ENCODE data around the gene PAK5.

Gene PAK5

DNA sequence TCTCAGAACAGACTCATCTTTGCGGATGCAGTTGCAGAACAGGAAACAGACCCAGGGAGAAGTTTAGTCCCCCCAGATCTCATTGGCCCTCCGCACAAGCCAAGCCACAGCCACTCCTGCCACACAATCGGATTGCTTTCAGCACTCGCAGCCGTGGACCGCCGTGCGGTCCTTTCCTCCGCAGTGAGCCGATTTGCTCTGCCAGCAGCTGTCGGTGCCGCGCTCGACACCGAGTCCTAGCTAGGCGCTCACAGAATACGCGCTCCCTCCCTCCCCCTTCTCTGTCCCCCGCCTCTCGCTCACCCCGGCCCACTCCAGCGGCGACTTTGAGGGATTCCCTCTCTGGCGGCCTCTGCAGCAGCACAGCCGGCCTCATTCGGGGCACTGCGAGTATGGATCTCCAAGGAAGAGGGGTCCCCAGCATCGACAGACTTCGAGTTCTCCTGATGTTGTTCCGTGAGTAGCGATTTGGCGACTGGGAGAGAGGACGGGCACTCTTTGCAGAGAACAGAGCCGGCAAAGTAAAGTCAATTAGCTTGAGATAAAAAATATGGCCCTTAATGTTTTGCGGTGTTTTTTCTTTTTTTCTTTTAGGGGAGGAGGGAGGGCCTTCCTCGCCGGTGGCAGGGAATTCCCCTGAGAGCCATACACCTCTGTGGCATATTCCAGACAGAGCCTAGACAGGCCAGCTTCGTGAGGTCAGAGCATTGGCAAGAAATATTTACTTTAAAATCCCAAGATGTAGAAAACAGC is 324.2 kb downstream of the PAK5 start, which contains the start of gene LAMP5:
LAMP5 (plus strand) TSS at position 130 of the 753 bp plus-strand sequence; CDS start at position 393, 263 bp downstream.
- Histone ChIP-seq H3K36me3 (ENCODE audit: control insufficient read depth, insufficient read depth, low read length) (no peaks in the 10 kb centered on the region), H3K27me3 (ENCODE audit: control insufficient read depth, insufficient read depth, low read length) (peaks cover 95% of the 10 kb centered on the region), H3K9ac (ENCODE audit: low read depth, low read length) (no peak within 1 kb of the TSS), H3K4me1 (ENCODE audit: control insufficient read depth, insufficient read depth, low read length) (peaks cover 21% of the 10 kb centered on the region), H3K4me3 (ENCODE audit: low read depth, low read length) (peak within 1 kb of the TSS; percentile 66), H3K9me3 (ENCODE audit: control insufficient read depth, insufficient read depth, low read length) (no peaks in the 10 kb centered on the region)

DNA sequence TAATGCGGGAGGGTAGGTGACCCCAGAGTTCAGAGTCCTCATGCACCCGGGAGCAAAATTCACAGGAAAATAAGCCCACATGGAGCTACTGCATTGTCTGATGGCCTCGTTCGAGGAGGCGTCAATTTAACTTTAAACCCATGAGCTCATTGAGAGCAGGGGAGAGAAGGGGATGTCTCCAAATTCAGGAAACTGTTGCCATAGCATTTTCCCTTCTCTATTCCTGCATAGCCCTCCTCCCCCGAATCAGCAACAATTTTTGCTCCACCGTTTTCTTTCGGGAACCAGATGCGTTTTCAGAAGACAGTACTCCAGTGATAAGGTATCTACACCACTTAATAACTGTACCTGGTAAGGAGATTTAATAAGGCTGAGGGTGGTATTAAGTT is 324.8 kb downstream of the PAK5 start:
- Histone ChIP-seq H3K9me3 (ENCODE audit: control insufficient read depth, insufficient read depth, low read length) (no peaks in the 10 kb centered on the region), H3K27me3 (ENCODE audit: control insufficient read depth, insufficient read depth, low read length) (peaks cover 95% of the 10 kb centered on the region), H3K4me1 (ENCODE audit: control insufficient read depth, insufficient read depth, low read length) (peaks cover 18% of the 10 kb centered on the region), H3K4me3 (ENCODE audit: low read depth, low read length) (peak overlapping the region; percentile 66), H3K36me3 (ENCODE audit: control insufficient read depth, insufficient read depth, low read length) (no peaks in the 10 kb centered on the region), H3K9ac (ENCODE audit: low read depth, low read length) (no peak overlapping the region)

DNA sequence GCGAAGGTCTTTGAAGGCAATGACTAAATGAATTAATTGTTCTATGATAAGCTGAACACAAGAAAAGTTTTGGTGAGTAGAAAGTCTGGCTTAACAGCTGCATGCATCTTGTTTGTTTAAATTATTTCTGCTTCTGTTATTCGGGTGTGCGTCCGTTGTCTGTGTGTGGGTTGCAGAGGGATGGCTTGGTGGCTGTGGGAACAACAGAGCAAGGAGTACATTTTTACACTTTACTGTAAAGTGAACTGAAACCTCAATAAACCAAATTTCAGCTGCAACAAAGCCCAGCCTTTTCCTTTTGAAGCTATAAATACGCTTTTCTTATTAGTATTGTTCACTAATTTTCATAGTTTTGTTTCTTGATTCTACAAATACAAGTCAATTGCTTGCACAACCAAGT is 328.0 kb downstream of the PAK5 start:
- H3K4me3 ChIP-seq (ENCODE audit: low read depth, low read length) = no peak overlapping the region
- no peaks in the 10 kb centered on the region for H3K9me3 ChIP-seq (ENCODE audit: control insufficient read depth, insufficient read depth, low read length)
- H3K36me3 ChIP-seq (ENCODE audit: control insufficient read depth, insufficient read depth, low read length) = no peaks in the 10 kb centered on the region
- H3K9ac ChIP-seq (ENCODE audit: low read depth, low read length) = no peak overlapping the region
- H3K27me3 ChIP-seq (ENCODE audit: control insufficient read depth, insufficient read depth, low read length) = peaks cover 99% of the 10 kb centered on the region
- peaks cover 7% of the 10 kb centered on the region for H3K4me1 ChIP-seq (ENCODE audit: control insufficient read depth, insufficient read depth, low read length)

DNA sequence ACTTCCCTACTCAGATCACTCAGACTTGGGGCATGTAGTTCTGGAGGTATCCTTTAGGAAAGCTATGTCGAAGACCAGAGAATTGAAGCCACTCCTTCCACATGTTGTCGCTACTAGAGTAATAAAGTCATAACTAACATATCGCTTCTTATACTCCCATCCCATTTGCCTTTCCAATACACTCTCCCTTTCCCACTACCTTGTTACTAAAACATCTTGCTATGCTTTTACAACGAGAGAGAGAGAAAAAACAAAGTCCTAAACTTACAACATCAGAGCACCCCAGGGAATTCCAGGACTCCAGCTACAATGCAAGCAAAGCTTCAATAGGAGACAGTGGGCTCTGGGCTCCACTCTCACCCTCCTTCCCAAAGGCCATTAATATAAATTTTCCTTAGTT is 329.6 kb downstream of the PAK5 start:
- Histone ChIP-seq H3K27me3 (ENCODE audit: control insufficient read depth, insufficient read depth, low read length) (peaks cover 98% of the 10 kb centered on the region), H3K4me1 (ENCODE audit: control insufficient read depth, insufficient read depth, low read length) (no peaks in the 10 kb centered on the region), H3K36me3 (ENCODE audit: control insufficient read depth, insufficient read depth, low read length) (no peaks in the 10 kb centered on the region), H3K4me3 (ENCODE audit: low read depth, low read length) (peak overlapping the region; percentile 38), H3K9me3 (ENCODE audit: control insufficient read depth, insufficient read depth, low read length) (no peaks in the 10 kb centered on the region), H3K9ac (ENCODE audit: low read depth, low read length) (no peak overlapping the region)

DNA sequence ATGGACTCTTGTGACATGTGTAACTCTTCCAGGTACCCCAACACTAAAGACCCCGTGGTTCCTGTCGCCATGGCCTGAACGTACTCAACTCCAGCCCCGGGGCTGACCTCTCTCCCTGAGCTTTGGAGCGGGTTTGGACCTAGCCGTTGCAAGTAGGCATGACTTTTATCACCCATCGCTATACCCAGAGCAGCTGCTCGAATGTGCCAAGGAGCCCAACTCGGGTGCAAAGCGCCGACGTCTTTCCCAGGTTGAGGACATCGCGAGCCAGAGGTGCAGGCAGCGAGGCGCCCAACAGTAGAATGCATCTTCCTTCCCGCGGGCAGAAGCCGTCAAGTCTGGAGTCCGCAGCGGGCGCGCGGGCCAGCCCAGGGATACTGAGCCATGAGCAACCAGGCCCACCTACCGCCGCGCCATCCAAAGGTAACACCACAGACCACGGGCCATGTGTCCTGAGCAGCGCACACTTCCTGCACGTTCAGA is 330.1 kb downstream of the PAK5 start:
- Histone ChIP-seq H3K36me3 (ENCODE audit: control insufficient read depth, insufficient read depth, low read length) (no peaks in the 10 kb centered on the region), H3K4me1 (ENCODE audit: control insufficient read depth, insufficient read depth, low read length) (no peaks in the 10 kb centered on the region), H3K9ac (ENCODE audit: low read depth, low read length) (no peak overlapping the region), H3K27me3 (ENCODE audit: control insufficient read depth, insufficient read depth, low read length) (peaks cover 96% of the 10 kb centered on the region), H3K9me3 (ENCODE audit: control insufficient read depth, insufficient read depth, low read length) (no peaks in the 10 kb centered on the region), H3K4me3 (ENCODE audit: low read depth, low read length) (peak overlapping the region; percentile 38)

DNA sequence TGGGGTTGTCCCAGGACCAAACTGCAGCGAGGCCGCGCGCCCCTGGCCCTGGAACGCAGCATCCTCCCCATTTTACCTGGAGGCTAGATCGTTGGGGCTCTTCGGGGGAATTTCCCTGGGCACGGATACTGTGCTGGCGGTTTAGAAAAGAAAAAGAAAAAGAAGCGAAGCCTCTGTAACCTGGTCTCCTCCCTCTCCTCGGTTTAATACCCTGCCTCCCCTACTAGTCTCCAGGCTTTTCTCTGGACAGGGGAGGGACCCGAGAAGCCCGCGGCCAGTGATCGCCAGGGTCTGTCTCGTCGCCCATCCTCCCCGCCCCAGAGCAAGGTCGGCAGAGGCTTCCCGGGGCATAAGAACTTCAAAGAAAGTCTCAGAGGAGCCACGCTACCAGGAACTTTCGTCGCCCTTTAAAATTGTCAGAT is 330.6 kb downstream of the PAK5 start:
- H3K9ac ChIP-seq (ENCODE audit: low read depth, low read length) = no peak overlapping the region
- H3K4me1 ChIP-seq (ENCODE audit: control insufficient read depth, insufficient read depth, low read length) = no peaks in the 10 kb centered on the region
- H3K27me3 ChIP-seq (ENCODE audit: control insufficient read depth, insufficient read depth, low read length) = peaks cover 94% of the 10 kb centered on the region
- H3K9me3 ChIP-seq (ENCODE audit: control insufficient read depth, insufficient read depth, low read length) = no peaks in the 10 kb centered on the region
- peak overlapping the region; percentile 38 for H3K4me3 ChIP-seq (ENCODE audit: low read depth, low read length)
- H3K36me3 ChIP-seq (ENCODE audit: control insufficient read depth, insufficient read depth, low read length) = no peaks in the 10 kb centered on the region

DNA sequence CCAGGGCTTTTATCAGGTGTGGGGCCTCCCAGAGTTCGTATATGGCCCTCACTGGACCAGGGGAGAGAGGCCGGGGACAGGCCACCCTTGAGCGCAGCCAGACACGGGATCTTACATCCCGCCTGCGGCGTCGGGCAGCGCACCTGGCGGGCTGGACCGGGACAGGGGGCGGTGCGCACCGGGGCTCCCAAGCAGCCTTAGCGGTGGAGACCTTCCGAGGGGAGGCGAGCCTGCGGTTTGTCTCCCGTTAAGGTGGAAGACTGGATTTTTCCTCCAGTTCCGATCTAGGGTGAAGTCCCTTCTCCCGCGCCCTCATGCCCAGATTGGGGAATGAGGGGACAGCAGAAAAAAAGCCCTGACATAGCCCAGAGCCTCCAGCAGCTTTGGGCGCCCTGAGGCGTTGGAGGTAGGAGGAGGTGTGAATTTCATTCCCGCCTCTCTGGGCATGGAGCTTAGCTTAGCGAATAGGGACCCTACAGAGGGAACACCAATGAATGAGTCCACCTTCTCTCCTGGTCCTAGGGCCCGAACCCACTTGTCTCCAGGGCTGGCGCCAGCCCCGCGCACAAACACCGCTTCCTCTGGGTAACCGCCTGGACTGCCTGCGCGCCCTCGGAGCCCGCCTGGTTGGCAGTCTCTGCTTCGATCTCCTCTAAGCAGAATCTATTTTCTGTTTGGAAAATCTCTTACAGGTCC is 331.2 kb downstream of the PAK5 start:
- Histone ChIP-seq H3K9ac (ENCODE audit: low read depth, low read length) (no peak overlapping the region), H3K4me3 (ENCODE audit: low read depth, low read length) (peak overlapping the region; percentile 38), H3K36me3 (ENCODE audit: control insufficient read depth, insufficient read depth, low read length) (no peaks in the 10 kb centered on the region), H3K27me3 (ENCODE audit: control insufficient read depth, insufficient read depth, low read length) (peaks cover 91% of the 10 kb centered on the region), H3K4me1 (ENCODE audit: control insufficient read depth, insufficient read depth, low read length) (no peaks in the 10 kb centered on the region), H3K9me3 (ENCODE audit: control insufficient read depth, insufficient read depth, low read length) (no peaks in the 10 kb centered on the region)

DNA sequence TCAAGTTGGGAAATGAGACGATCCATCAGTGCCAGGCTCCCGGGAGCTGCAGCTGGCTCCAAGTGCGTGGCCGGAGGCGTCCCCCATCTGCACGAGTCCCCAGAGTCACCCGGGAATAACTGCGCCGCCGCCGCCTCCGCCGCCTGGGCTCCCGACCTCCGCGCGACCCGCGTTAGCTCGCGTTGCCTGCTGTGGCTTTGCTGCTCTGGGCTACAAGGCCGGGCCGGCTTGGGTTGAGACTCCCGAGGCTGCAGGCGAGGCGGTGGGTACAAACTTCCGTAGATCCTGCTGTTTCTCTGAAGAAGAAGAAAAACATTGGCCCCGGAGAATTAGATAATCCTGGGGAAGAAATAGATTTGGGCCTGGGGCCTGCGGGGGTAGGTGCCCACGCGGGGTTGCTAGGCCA is 331.9 kb downstream of the PAK5 start:
- Histone ChIP-seq H3K36me3 (ENCODE audit: control insufficient read depth, insufficient read depth, low read length) (no peaks in the 10 kb centered on the region), H3K9ac (ENCODE audit: low read depth, low read length) (no peak overlapping the region), H3K9me3 (ENCODE audit: control insufficient read depth, insufficient read depth, low read length) (no peaks in the 10 kb centered on the region), H3K27me3 (ENCODE audit: control insufficient read depth, insufficient read depth, low read length) (peaks cover 83% of the 10 kb centered on the region), H3K4me1 (ENCODE audit: control insufficient read depth, insufficient read depth, low read length) (no peaks in the 10 kb centered on the region), H3K4me3 (ENCODE audit: low read depth, low read length) (peak overlapping the region; percentile 38)

DNA sequence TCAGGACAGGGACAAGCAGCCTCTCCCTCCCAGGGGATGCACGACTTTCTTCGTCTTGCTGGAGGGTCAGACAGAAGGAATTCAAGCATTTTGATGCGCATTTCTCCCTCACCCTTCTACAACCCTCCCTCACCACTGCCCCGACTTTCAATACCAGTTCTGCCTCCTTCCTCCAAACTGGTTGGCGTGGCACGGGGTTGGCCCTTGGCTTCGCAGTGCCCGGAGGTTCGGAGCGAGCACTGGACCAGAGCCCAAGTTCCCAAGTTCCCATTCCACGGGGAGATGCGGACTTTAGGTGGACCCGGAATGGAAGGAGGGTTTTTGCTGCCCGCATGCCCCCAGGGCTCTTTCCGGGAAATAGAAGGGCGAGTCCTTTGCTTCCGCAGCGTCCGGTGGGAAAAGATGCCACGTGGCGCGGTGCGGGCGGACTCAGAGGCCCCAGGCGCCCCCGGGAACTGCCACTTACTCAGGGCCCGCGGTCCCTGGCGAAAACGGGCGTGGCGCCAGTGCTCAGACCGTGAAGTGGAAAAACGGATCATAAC is 332.5 kb downstream of the PAK5 start:
- Histone ChIP-seq H3K36me3 (ENCODE audit: control insufficient read depth, insufficient read depth, low read length) (no peaks in the 10 kb centered on the region), H3K9ac (ENCODE audit: low read depth, low read length) (no peak overlapping the region), H3K4me1 (ENCODE audit: control insufficient read depth, insufficient read depth, low read length) (no peaks in the 10 kb centered on the region), H3K9me3 (ENCODE audit: control insufficient read depth, insufficient read depth, low read length) (no peaks in the 10 kb centered on the region), H3K4me3 (ENCODE audit: low read depth, low read length) (peak overlapping the region; percentile 38), H3K27me3 (ENCODE audit: control insufficient read depth, insufficient read depth, low read length) (peaks cover 77% of the 10 kb centered on the region)

DNA sequence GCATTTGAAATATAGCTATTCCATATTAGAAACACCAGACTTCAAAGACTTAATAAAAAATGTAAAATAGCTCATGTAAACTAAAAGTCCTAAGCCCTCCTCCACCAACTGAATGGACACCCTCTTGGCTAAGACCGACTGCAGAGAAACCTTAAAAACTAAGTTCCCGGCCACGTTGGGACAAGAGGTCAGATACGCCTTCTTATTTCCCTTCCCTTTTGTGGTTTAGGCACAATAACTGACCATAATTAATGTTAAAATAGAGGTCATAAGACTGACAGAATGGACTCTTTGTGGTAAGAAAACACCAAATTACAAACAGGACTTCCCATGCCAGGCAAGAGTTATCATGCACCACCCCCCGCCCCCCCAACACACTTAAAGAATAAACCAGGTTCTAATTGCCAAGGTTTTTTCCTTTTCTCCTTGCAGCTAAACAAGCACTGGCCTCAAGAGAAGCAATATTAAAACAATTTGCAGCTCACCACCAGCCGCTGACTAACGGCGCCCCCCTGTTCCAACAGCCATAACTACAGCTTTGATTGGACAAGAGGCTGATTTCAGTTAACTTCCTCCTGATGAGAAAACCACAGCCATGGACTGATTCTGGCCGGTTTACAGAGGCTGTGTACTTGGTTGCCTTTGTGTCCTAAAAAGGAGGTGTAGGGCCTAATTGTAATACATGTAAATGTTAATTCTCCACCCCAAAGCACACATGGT is 335.2 kb downstream of the PAK5 start:
- peaks cover 50% of the 10 kb centered on the region for H3K27me3 ChIP-seq (ENCODE audit: control insufficient read depth, insufficient read depth, low read length)
- no peak overlapping the region for H3K4me3 ChIP-seq (ENCODE audit: low read depth, low read length)
- H3K9ac ChIP-seq (ENCODE audit: low read depth, low read length) = no peak overlapping the region
- no peaks in the 10 kb centered on the region for H3K9me3 ChIP-seq (ENCODE audit: control insufficient read depth, insufficient read depth, low read length)
- H3K4me1 ChIP-seq (ENCODE audit: control insufficient read depth, insufficient read depth, low read length) = no peaks in the 10 kb centered on the region
- H3K36me3 ChIP-seq (ENCODE audit: control insufficient read depth, insufficient read depth, low read length) = no peaks in the 10 kb centered on the region

DNA sequence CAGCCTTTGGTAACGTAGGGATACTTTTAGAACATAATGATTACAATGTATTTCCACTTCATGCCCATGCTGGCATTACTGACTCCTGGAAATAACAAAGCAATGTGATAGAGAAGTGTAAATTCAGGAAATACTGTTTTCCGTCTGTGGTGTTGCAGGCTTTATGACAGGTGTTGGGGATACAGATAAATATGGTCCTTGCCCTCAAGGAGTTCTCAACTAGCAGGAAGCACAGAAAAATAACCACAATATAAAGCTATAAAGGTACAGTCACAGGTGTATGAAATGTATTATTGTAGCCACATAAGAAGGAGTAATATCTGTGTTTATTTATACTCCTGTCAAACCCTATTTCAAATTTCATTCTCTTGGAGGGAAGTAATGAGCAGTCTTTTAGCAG is 337.4 kb downstream of the PAK5 start:
- Histone ChIP-seq H3K36me3 (ENCODE audit: control insufficient read depth, insufficient read depth, low read length) (no peaks in the 10 kb centered on the region), H3K4me1 (ENCODE audit: control insufficient read depth, insufficient read depth, low read length) (no peaks in the 10 kb centered on the region), H3K9me3 (ENCODE audit: control insufficient read depth, insufficient read depth, low read length) (no peaks in the 10 kb centered on the region), H3K27me3 (ENCODE audit: control insufficient read depth, insufficient read depth, low read length) (peaks cover 28% of the 10 kb centered on the region), H3K9ac (ENCODE audit: low read depth, low read length) (no peak overlapping the region), H3K4me3 (ENCODE audit: low read depth, low read length) (no peak overlapping the region)

Measured in iPS-15b (cell line).